GM21825 (cell line): Measurements from ENCODE around the gene GPRC5B.

Source experiments
- ATAC-seq: cut with Tn5 transposase; IDR thresholded peaks from one replicate; pipeline ENCODE4 v1.9.1; 2021; ENCODE audit warnings: mild to moderate bottlenecking, moderate library complexity; ENCODE audit not compliant: unreplicated experiment

The GPRC5B gene

GRCh38 chr16:19874026-19874425, 10.6 kb downstream of the GPRC5B start:
- ATAC-seq, result no peak

GRCh38 chr16:19872935-19873334, 11.7 kb downstream of the GPRC5B start:
- no peak for ATAC-seq

DNA sequence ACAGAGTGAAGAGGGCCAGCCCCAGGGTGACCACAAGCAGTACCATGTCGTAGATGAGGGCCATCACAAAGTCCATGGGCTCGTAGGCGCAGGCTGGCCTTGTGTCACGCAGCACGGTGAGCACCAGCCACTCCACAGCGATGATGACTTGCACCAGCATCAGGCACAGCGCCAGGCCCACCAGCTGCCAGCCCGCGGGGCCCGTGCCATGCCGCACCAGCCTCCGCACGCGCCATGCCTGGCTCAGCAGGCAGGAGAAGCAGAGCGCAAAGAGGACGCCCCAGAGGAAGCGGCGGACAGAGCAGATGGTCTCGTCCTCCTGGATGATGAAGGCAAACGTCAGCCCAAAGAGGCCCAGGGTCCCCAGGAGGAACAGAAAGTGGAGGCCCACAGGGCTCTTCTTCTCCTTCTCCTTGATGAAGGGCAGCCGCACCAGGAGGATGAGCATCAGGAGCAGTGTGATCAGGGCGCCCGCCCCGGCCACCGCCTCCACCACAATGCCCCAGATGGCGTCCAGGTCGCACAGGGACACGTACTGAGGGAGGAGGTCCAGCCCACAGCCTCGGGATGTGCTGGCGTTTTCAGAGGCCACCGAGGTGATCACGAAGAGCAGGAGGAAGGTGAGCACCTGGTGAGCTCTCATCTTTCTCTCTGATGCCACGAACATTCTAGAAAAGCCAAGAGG, 12.3 kb downstream of the GPRC5B start:
- ATAC-seq, result no peak

- ATAC-seq, result no peak
These were observed 12.9 kb downstream of the GPRC5B start for GRCh38 chr16:19871721-19872120.

- no peak for ATAC-seq
These were observed 16.2 kb downstream of the GPRC5B start for GRCh38 chr16:19868421-19868820.

DNA sequence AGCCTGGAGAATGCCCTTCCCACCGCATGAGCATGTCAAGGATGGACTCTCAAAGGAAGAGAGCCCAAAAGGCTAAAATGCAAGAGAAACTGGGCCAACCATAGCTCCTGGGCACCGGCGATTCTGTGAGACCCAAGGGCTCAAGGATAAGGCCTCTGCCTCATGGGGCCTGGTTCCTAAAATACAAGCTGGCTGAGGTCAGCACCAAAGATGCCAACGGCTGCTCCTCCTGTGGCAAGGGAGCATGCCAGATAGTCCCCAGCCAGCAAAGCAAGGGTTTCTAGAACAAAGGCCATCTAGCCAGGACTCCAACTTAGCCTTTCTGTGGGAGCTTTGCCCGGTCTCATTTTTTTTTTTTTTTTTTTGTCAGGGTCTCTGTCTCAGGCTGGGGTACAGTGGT, 20.1 kb downstream of the GPRC5B start:
- ATAC-seq, result no peak

DNA sequence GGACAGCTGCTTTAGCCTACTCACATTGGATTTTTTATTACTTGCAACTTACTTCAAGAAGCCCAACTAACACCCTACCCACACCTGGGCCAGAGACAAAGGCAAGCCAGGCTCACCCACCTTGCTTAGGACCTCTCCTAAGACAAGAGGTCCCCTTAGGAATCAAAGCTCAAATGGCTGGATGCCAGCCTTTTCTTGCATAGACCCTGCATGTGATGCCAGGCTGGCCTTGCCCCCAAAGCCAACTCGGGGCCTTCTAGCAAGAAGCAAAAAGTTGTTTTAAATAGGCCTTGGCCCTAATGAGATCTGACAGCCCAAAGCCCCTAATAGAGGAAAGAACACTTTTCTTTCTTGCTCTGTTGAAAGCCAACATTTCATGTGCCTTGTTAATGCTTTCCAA, 20.7 kb downstream of the GPRC5B start:
- no peak for ATAC-seq

- ATAC-seq, result no peak
These were observed 22.8 kb downstream of the GPRC5B start for GRCh38 chr16:19861811-19862327.

GRCh38 chr16:19861133-19861532, 23.5 kb downstream of the GPRC5B start:
- no peak for ATAC-seq

- ATAC-seq, result no peak
These were observed 24.2 kb downstream of the GPRC5B start for GRCh38 chr16:19860166-19861041.

DNA sequence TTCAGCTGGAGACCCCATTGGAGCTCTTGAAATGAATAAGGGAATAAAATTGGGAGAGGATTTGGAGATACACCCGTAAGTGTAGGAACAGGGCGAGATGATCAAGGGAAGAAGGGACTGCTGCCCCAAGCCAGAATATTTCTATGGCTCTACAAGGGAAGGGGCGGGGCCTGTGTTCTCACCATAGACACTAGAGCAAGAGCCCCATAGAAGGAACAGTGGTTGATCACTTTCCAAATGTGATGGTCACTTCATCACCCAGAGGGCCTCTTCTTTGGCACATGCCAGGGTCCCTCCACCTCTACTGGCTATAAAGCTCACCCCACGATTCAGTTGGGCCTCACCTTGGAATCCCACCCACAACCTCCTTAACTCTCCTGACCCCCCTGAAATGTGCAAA, 25.0 kb downstream of the GPRC5B start:
- ATAC-seq, result no peak

DNA sequence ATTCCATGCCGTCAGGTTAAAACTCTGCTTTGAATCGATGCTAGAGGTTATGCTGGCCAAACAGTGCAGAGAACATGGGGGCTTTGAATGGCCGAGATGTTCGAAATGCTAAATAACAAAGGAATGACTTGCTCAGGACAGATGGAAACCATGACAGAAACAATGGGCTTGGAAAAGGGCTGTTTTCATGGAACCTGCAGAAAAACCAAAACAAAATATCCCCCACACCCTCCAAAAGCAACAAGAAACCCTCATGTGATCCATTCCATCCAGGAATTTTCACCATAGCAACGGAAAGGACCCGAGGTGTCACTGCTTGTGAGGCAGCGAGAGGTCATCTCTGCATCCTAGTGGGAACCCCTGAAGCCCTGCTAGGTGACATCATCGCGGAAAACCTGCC, 25.5 kb downstream of the GPRC5B start:
- no peak for ATAC-seq

- ATAC-seq, result no peak
These were observed 26.2 kb downstream of the GPRC5B start for GRCh38 chr16:19858340-19859018.

DNA sequence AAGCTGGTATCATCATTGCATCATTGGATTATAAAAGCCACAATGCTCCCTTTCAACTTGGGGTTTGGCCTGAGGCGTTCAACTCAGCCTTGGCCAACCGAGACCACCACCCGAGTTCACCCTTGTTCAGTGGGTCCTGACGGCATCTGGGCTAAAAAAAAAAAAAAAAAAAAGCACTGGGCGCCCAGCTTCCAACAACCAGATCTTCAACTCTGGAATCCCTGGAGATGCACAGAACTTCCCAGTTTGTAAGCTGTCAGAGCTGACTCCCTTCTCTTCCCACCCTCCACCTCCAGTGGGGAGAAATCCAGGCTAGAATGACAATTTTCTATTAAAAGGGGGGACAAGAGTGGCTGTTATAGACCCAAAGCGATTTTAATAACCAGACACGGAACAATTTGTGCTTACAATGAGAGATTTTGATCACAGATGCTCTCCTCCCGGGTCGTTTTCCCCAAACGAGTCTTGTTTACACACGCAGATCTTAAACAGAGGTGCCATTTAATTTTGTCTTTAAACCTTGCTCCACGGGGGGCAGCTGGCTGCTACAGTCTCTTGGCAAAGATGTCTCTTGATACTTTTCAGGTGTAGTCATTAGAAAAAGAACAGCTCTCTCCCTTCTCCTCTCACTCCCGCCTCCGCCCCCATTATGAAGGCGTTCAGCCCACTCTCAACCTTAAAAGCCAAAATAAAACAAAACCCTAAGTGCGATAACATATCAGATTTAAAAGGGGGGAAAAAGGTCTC, 26.9 kb downstream of the GPRC5B start:
- ATAC-seq, result no peak

DNA sequence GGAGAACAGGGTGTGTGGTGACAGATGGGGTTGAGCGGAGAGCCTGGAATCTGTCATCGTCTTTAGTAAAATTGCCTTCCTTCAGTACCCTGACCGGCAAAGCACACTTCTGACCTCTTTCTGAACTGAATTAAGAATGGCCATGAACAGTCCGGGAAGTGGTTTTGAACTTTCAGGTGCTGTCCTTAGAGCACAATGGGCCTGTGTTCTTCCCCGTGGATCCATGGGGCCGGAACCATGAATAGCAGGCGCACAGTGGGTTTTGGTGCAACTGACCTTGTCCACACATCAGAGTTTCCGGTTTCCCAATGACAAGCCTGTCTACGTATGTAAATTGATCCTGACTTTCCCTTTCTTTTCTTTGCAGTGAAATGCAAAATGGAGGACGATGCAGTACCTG, 28.5 kb downstream of the GPRC5B start:
- ATAC-seq, result no peak

DNA sequence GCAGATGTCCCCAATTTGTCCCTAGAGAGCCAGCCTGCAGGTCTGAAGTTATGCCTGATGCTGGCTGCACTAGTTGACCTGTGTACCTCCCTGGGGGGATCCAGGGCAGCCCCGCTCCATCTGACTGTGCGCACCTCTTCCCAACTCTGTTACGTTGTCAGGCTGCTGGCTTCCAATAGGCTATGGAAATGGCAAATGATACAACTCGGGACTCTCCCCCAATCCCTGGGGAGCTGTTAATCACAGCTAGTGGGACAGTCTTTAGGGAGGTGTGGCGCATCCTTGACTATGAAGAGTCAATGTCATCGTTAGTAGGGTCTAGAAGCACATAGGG, 30.1 kb downstream of the GPRC5B start:
- no peak for ATAC-seq

- ATAC-seq, result no peak
These were observed 30.7 kb downstream of the GPRC5B start for GRCh38 chr16:19853742-19854542.

GRCh38 chr16:19853132-19853741, 31.4 kb downstream of the GPRC5B start:
- ATAC-seq, result no peak

GRCh38 chr16:19851476-19851875, 33.2 kb downstream of the GPRC5B start:
- no peak for ATAC-seq
